Measurements from ENCODE around the gene STXBP1. TPM values are rescaled to one million over a fixed set of nuclear protein-coding genes. Genes with fewer than 3 reads are reported as not detected.

Gene STXBP1
- total and polyA plus RNA-seq, 9 of the 15 experiments (the other 6 are each of a cell fraction or from before 2014, with no cell fraction given) = 4.6 to 35.1 (median 9.7) TPM

GRCh38 chr9:127714951-127715469 lies 102.9 kb downstream of the STXBP1 start (continued):
- TF ChIP-seq ZNF398 (CRISPR knock-in tag; IDR thresholded peaks at IDR 0.05) (no peak), THAP7 (CRISPR knock-in tag; IDR thresholded peaks at IDR 0.05) (no peak), SMARCB1 (IDR thresholded peaks at IDR 0.05; ENCODE audit: insufficient read length, low read depth) (no peak), PTRF (tag; IDR thresholded peaks at IDR 0.05) (no peak), NR2C1 (IDR thresholded peaks at IDR 0.05) (no peak), NR2C1 (tag; IDR thresholded peaks at IDR 0.05) (no peak), ZBTB12 (CRISPR knock-in tag; IDR thresholded peaks at IDR 0.05) (no peak), TOE1 (IDR thresholded peaks at IDR 0.05; ENCODE audit: borderline replicate concordance) (no peak), TOE1 (CRISPR knock-in tag; IDR thresholded peaks at IDR 0.05; ENCODE audit: borderline replicate concordance, low read depth) (no peak), ZZZ3 (IDR thresholded peaks at IDR 0.05) (no peak), JUN (IDR thresholded peaks at IDR 0.05; ENCODE audit: borderline replicate concordance, low read depth, low read length) (no peak), JUN (CRISPR knock-in tag; IDR thresholded peaks at IDR 0.05; ENCODE audit: borderline replicate concordance) (no peak), JUND (IDR thresholded peaks at IDR 0.05; ENCODE audit: borderline replicate concordance, low read depth, low read length) (no peak), JUND (tag; IDR thresholded peaks at IDR 0.05; ENCODE audit: borderline replicate concordance, low read depth, low read length) (no peak), HCFC1 (IDR thresholded peaks at IDR 0.05; ENCODE audit: low read depth, low read length) (no peak), ZNF668 (CRISPR knock-in tag; IDR thresholded peaks at IDR 0.05) (no peak), ZBTB7A (IDR thresholded peaks at IDR 0.05; ENCODE audit: borderline replicate concordance, control insufficient read depth, low read depth, low read length) (peak; percentile 56; the same call in 1 of the 2 replicates), ZNF143 (CRISPR knock-in tag; IDR thresholded peaks at IDR 0.05) (no peak), ZNF121 (CRISPR knock-in tag; conservative IDR thresholded peaks at IDR 0.05) (no peak), BDP1 (IDR thresholded peaks at IDR 0.05; ENCODE audit: insufficient read depth, insufficient read length) (no peak), ZBTB43 (CRISPR knock-in tag; IDR thresholded peaks at IDR 0.05) (no peak), MCM3 (IDR thresholded peaks at IDR 0.05) (no peak), CBX1 (IDR thresholded peaks at IDR 0.05; ENCODE audit: low read depth) (no peak), MTA3 (IDR thresholded peaks at IDR 0.05; ENCODE audit: borderline replicate concordance) (no peak)

Data from K562 (cell line).